Mucosa of descending colon (tissue), 3 donors: Measurements from ENCODE around the gene BLTP3A. TPM values are rescaled to one million over a fixed set of nuclear protein-coding genes. Genes with fewer than 3 reads are reported as not detected.
A peak's percentile ranks its signal among the peaks of the same experiment; 100 is the strongest.
"Not testable (repeated sequence)": the region's sequence is repeated elsewhere in the genome, so short reads cannot be mapped to it uniquely, and the experiment has no call there.

ENCODE experiments used
- ATAC-seq: fragments of 200-7000 bp; cut with Tn5 transposase; one replicate; pipeline ENCODE4 v1.9.1; 2020; ENCODE audit warnings: mild to moderate bottlenecking, moderate library complexity
- DNase-seq, 3 donors: peaks; one replicate each; pipeline ENCODE4 v3.0.0-alpha.2; 2020
- H3K36me3 ChIP-seq: fragments of 200-600 bp; one replicate; pipeline ENCODE4 v1.8.0; 2021; ENCODE audit warnings: low read depth, mild to moderate bottlenecking
- H3K4me1 ChIP-seq: fragments of 200-600 bp; one replicate; pipeline ENCODE4 v1.8.0; 2021; ENCODE audit warnings: low read depth, mild to moderate bottlenecking
- H3K4me3 ChIP-seq: fragments of 200-600 bp; one replicate; pipeline ENCODE4 v1.8.0; 2021; ENCODE audit warnings: mild to moderate bottlenecking
- H3K9me3 ChIP-seq: fragments of 200-600 bp; one replicate; pipeline ENCODE4 v1.8.0; 2021; ENCODE audit warnings: mild to moderate bottlenecking
- CTCF ChIP-seq: fragments of 200-600 bp; IDR thresholded peaks from one replicate; pipeline ENCODE4 v1.8.0; 2022; ENCODE audit warnings: antibody characterized with exemption, mild to moderate bottlenecking
- intact Hi-C, 2 donors: fragments of 100-400 bp; cut with DNase I in 1 of 2; cut with micrococcal nuclease in 1 of 2; formaldehyde crosslinking; loops; one replicate each; pipeline versions ENCODE4 v1.11.0 to v1.11.1; 2022; cut with DNase I, micrococcal nuclease
- total RNA-seq, 3 donors: library from RNA; stranded (reverse); fragmentation: NEBNext Ultra II Directional in 2 of 3; extraction: Animal tissue kit (Norgen Biotek cat#: 25700) in 2 of 3; gene quantifications; one replicate each; pipeline versions ENCODE4 v1.2.1 to v1.2.4, GENCODE V29; 2021 to 2023
- donor health status: DM: no; HTN: no; CAD: no; lungs with moderate emphysema.
- donor health status: DM: no; HTN: no; CAD: no.
- donor health status: DM: no; HTN: yes; CAD: no.

BLTP3A gene
- total RNA-seq, 3 donors from 2014 or later: 9.2 to 11.3 (median 10.0) TPM

- no peak for TF ChIP-seq CTCF
- intact Hi-C loops: no loop called here
Measured at GRCh38 chr6:34745277-34746103, 46.4 kb upstream of the BLTP3A start.

DNA sequence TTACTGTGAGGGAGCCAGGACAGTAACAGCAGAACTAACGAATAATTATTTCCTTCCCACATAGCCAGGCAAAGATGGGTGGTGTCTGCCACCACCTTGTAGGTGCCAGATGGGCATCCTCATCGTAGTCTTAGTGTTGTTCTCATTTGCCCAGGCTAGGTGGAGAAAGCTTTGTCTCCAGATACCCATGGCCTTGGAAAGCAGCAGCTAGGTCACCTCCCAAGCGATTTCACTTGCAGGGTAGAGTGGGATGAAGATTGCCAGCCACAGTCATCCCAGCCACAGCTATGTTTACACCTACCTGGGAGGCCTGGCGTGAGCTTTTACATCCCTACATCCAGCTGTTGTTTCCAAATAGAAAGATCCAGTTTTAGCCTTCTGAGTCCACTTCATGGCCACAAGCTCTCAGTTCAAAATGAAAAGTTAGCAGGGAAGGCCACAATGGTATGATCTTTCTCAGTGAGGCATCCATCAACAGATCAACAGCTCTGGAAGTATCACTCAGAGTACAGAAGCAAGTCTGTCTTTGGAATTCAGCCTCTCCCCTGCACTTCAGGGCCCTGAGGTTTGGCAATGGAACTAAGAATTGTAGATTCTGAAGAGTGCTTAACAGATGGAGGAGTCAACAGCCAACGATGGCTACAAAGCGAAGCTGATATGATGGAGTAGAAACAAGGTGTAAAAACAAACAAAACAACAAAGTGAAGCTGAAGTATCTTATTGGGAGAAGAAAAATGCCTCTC lies 45.6 kb upstream of the BLTP3A start:
- Histone ChIP-seq H3K36me3 (no peaks in the 10 kb centered on the region), H3K4me1 (peaks cover 3% of the 10 kb centered on the region), H3K9me3 (no peaks in the 10 kb centered on the region), H3K4me3 (no peak overlapping the region)
- no peak for TF ChIP-seq CTCF
- ATAC-seq: peak; percentile 56
- intact Hi-C loops: no loop called here
- no peak for DNase-seq

More at GRCh38 chr6:34745277-34746103, 46.4 kb upstream of the BLTP3A start:
- Histone ChIP-seq H3K4me3 (no peak overlapping the region), H3K4me1 (peaks cover 3% of the 10 kb centered on the region), H3K36me3 (no peaks in the 10 kb centered on the region), H3K9me3 (no peaks in the 10 kb centered on the region)
- peak in 2 of 3 donors; percentile 39 to 84 for DNase-seq
- ATAC-seq: peak; percentile 86

GRCh38 chr6:34748757-34749156 lies 43.1 kb upstream of the BLTP3A start:
- H3K36me3 ChIP-seq: no peaks in the 10 kb centered on the region
- no peaks in the 10 kb centered on the region for H3K9me3 ChIP-seq
- intact Hi-C loops: no loop called here
- ATAC-seq (no peak), DNase-seq (no peak)
- H3K4me1 ChIP-seq: peaks cover 3% of the 10 kb centered on the region
- no peak for TF ChIP-seq CTCF
- no peak overlapping the region for H3K4me3 ChIP-seq

DNA sequence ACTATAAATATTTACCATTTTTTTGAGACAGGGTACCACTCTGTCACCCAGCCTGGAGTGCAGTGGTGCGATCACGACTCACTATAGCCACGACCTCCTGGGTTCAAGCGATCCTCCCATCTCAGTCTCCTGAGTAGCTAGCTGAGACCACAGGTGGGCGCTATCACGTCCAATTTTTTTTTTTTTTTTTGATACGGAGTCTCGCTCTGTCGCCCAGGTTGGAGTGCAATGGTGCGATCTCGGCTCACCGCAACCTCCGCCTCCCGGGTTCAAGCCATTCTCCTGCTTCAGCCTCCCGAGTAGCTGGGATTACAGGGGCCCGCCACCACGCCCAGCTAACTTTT lies 35.4 kb upstream of the BLTP3A start:
- intact Hi-C loops, DNase-seq, H3K4me1 ChIP-seq, H3K9me3 ChIP-seq, H3K36me3 ChIP-seq: not testable (repeated sequence)
- ATAC-seq: peak; percentile 33
- TF ChIP-seq CTCF: peak; percentile 19
- H3K4me3 ChIP-seq: peak overlapping the region; percentile 44

DNA sequence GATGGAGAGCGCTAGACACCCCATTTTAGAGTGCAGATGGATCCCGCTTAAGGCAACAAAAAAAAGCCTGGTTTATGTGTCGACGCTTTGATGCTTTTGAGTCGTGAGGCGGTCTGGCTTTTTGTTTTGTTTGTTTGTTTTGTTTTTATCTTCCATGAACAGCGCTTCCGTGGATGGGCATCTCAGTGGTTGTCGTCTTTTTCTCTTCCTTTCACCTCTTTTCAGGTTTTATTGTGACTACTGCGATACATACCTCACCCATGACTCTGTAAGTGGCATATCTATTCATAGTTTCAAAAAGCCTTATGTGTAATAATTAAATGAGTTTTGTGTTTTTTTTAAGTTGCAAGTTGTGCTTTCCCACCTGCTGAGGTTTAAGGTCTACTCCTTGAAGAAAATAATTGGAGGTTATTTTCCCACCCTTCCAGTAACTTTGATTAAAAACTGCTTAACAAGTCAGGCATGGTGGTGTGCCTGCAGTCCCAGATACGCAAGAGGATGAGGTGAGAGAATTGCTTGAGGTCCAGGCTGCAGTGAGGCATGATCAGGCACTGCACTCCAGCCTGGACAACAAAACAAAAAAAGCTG lies 34.1 kb upstream of the BLTP3A start:
- H3K9me3 ChIP-seq: no peaks in the 10 kb centered on the region
- H3K4me1 ChIP-seq: peaks cover 4% of the 10 kb centered on the region
- TF ChIP-seq CTCF: no peak
- peak; percentile 22 for ATAC-seq
- H3K36me3 ChIP-seq: no peaks in the 10 kb centered on the region
- peak overlapping the region; percentile 44 for H3K4me3 ChIP-seq
- intact Hi-C loops: no loop called here
- no peak for DNase-seq
